NOMO-1 treated with DMSO at 0.1 percent for 48 hours (cell line): ENCODE results near the gene MFSD8.
"Not testable (repeated sequence)": the region's sequence is repeated elsewhere in the genome, so short reads cannot be mapped to it uniquely, and the experiment has no call there.

Experiments
- DNase-seq: peaks from one replicate; lab custom pipeline; 2025; ENCODE audit not compliant: unreplicated experiment; lab: John Stamatoyannopoulos, UW

The MFSD8 gene

DNA sequence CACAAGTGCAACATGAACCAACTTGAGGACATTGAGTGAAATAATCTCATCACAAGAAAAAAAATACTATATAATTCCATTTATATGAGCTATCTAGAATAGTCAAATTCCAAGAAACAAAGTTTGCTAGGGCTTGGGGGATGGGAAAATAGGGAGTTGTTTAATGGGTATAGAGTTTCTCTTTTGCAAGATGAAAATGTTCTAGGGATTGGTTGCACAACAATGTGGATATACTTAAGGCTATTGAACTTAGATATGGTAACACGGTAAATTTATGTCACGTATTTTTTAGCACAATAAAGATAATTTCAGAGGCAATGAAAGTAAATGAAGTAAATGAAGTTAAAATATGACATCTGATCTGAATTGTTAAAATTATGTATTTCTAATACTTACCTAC lies 7.9 kb downstream of the MFSD8 start:
- no peak for DNase-seq

DNA sequence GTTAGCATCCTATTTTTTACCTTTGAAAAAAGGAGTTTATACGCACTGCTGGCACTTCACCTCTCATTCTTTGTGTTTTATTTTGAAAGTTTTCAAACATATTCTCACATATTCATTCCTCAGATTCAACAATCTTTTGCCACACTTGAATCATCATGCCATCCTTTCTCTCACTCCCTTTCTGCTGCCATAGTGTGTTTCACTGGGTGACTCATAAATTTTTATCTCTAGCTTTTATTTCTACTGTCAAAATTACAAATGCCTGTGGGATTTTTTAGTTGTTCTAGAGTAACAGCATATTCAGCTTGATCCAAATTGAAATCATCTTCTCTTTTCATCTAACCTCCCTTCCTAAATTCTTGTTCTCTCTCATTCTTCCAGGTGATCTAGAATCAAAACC lies 28.0 kb downstream of the MFSD8 start:
- no peak for DNase-seq

GRCh38 chr4:127931836-127932235 lies 33.1 kb downstream of the MFSD8 start:
- DNase-seq = not testable (repeated sequence)

DNA sequence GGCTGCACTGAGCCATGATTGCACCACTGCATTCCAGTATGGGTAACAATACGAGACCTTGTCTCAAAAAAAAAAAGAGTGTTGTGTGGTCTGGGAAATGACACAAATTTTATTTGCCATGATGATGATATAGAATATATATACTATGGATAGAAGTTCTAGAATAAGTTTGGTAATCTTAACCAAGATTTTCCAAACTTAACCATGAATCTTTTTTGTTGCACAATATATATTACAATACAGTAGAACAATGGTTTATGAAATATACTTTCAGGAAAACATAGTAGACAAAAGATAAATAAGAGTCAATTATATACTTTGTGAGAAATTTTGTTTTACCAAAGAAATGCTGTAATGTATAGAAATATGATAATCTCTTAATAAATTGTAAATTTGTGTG lies 34.8 kb downstream of the MFSD8 start:
- DNase-seq = no peak

- not testable (repeated sequence) for DNase-seq
Measured at GRCh38 chr4:127925720-127926119, 39.3 kb downstream of the MFSD8 start.

- no peak for DNase-seq
Measured at GRCh38 chr4:127922226-127922625, 42.7 kb downstream of the MFSD8 start.

DNA sequence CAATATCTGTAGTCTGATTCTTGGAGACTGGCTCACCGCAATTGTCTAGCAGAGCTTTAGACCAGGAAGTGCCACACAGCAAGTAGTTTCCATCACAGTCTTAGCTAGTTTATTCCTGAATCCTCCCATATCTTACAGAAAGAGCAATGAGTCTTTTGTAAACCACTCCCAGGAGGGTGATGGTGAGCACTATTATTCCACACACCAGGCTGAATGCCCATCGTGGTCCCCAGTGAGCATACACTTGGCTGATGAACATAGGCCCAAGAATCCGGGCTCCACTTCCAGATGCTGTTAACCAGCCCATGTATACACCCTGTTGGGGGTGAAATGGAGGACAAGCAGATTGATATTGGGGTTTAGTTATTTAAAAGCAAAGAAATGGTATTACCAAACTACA lies 44.5 kb downstream of the MFSD8 start:
- DNase-seq = no peak

DNA sequence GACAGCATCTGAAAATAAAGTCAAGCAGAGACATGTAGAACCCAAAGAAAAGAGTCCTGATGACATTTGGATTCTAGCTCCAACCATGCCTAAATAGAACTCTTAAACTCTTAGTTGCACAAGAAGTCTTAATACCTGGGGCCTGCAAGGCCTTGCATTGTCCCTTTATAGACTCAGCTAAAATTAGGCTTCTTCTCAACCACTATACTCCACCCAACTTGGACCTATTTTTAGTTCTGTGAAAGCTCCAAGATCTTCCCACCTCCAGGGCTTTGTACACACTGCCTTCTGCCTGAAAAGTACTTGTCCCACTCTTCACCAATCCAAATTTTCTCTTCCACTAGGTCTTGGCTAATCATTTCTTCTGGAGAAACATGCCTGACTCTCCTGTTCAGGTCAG lies 47.8 kb downstream of the MFSD8 start:
- DNase-seq = no peak

DNA sequence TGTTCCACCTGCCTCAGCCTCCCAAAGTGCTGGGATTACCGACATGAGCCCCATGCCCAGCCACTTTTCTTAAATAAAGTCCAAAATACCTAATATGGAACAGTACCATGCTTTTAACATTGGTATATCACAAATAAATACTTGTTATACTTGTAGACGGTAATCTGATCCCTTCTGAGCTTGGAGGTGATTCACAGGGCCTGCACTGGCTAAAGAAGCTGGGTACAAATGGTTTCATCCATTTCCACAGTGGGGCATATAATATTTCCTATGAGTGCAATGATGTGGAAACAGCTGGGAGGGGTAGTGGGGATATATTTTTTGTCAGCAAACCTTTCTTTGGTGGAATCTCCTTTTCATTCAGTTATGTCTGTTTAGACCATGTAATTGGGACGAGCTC lies 48.5 kb downstream of the MFSD8 start:
- no peak for DNase-seq

DNA sequence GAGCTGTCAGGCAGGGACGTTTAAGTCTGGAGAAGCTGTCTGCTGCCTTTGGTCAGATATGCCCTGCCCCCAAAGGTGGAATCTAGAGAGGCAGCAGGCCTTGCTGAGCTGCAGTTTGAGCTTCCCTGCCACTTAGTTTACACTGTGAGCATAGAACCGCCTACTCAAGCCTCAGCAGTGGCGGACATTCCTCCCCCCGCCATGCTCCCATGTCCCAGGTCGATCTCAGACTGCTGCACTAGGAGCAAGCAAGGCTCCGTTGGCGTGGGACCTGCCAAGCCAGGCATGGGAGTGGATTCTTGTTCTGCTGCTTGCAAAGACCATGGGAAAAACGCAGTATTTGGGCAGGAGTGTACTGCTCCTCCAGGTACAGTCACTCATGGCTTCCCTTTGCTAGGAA lies 59.9 kb downstream of the MFSD8 start:
- no peak for DNase-seq

GRCh38 chr4:127899682-127900081 lies 65.3 kb downstream of the MFSD8 start:
- DNase-seq = not testable (repeated sequence)

GRCh38 chr4:127896528-127896927 lies 68.4 kb downstream of the MFSD8 start:
- DNase-seq = no peak

GRCh38 chr4:127896069-127896468 lies 68.9 kb downstream of the MFSD8 start:
- DNase-seq = no peak

- no peak for DNase-seq
Measured at GRCh38 chr4:127889903-127890302, 75.1 kb downstream of the MFSD8 start.

GRCh38 chr4:127888559-127888958 lies 76.4 kb downstream of the MFSD8 start:
- no peak for DNase-seq

DNA sequence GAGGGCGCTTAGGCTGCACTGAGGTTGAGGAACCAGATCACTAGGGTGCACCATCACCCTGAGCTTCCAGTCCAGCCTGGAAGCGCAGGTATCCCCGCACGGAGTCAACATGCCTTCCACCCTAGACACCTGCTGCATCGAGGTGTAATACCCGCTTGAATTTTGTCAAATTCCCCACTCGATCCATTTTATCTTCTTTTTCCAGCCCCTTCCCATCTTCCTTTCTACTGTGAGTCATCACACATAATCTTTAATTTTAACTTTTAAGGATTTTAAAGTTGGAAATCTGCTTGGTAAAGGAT lies 83.5 kb downstream of the MFSD8 start:
- DNase-seq = no peak

GRCh38 chr4:127880763-127881562 lies 84.0 kb downstream of the MFSD8 start, which contains the start of gene PLK4:
Gene PLK4 (plus strand): TSS chr4:127880893. CDS start chr4:127881135, 242 bp downstream.
- peak; percentile 98 for DNase-seq

- DNase-seq = no peak
Measured at GRCh38 chr4:127875791-127876190, 89.2 kb downstream of the MFSD8 start.

GRCh38 chr4:127870688-127871087 lies 94.3 kb downstream of the MFSD8 start:
- DNase-seq = no peak

DNA sequence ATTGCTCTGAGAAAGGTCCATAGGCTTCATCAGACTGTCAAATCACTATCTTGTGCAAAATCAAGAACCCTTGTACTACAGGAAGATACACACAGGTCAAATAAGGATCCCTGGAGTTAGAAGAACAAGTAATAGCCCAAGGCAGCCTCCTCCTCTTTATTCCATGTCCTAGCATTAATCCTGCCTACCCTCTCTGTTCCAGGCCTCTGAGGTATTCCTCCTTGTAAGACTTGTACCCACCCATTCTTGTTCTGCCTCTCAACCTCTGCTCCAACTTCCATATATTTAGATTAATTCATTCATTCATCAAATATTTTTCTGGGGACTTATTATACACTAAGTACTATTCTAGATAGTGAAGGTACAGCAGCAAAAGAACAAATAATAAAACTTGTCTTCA lies 94.7 kb downstream of the MFSD8 start:
- no peak for DNase-seq

GRCh38 chr4:127868196-127868595 lies 96.8 kb downstream of the MFSD8 start:
- DNase-seq = no peak
